GM21381 (cell line): ENCODE data around the gene ATP2A3.
"Not testable (repeated sequence)": the region's sequence is repeated elsewhere in the genome, so short reads cannot be mapped to it uniquely, and the experiment has no call there.

ENCODE experiments used
- ATAC-seq: cut with Tn5 transposase; IDR thresholded peaks from one replicate; pipeline ENCODE4 v1.9.1; 2021; ENCODE audit warnings: mild to moderate bottlenecking, moderate library complexity; ENCODE audit not compliant: unreplicated experiment

ATP2A3 gene

GRCh38 chr17:3992370-3992769, 28.1 kb upstream of the ATP2A3 start:
- no peak for ATAC-seq

GRCh38 chr17:3991699-3992098, 27.5 kb upstream of the ATP2A3 start:
- ATAC-seq, result not testable (repeated sequence)

GRCh38 chr17:3990386-3991127, 26.3 kb upstream of the ATP2A3 start:
- ATAC-seq, result no peak

GRCh38 chr17:3989041-3989886, 25.0 kb upstream of the ATP2A3 start:
- ATAC-seq, result no peak

GRCh38 chr17:3988297-3989040, 24.2 kb upstream of the ATP2A3 start:
- no peak for ATAC-seq

GRCh38 chr17:3986939-3987335, 22.7 kb upstream of the ATP2A3 start:
- ATAC-seq, result no peak

- ATAC-seq, result no peak
Observed at GRCh38 chr17:3986270-3986938, 22.2 kb upstream of the ATP2A3 start.

GRCh38 chr17:3985846-3986245, 21.6 kb upstream of the ATP2A3 start:
- no peak for ATAC-seq

- ATAC-seq, result no peak
Observed at GRCh38 chr17:3983606-3984484, 19.6 kb upstream of the ATP2A3 start.

GRCh38 chr17:3982541-3983017, 18.3 kb upstream of the ATP2A3 start:
- ATAC-seq, result no peak

- no peak for ATAC-seq
Observed at GRCh38 chr17:3982113-3982512, 17.9 kb upstream of the ATP2A3 start.

GRCh38 chr17:3981455-3981854, 17.2 kb upstream of the ATP2A3 start:
- ATAC-seq, result no peak

GRCh38 chr17:3980381-3981014, 16.3 kb upstream of the ATP2A3 start:
- no peak for ATAC-seq

GRCh38 chr17:3979290-3979611, 15.0 kb upstream of the ATP2A3 start:
- no peak for ATAC-seq

- ATAC-seq, result no peak
Observed at GRCh38 chr17:3978421-3979289, 14.4 kb upstream of the ATP2A3 start.

- no peak for ATAC-seq
Observed at GRCh38 chr17:3977387-3977786, 13.2 kb upstream of the ATP2A3 start.

- ATAC-seq, result no peak
Observed at GRCh38 chr17:3976675-3977171, 12.5 kb upstream of the ATP2A3 start.

- ATAC-seq, result no peak
Observed at GRCh38 chr17:3974980-3975379, 10.7 kb upstream of the ATP2A3 start.
